ENCODE results near the gene PLA2G4A. TPM values are rescaled to one million over a fixed set of nuclear protein-coding genes. Genes with fewer than 3 reads are reported as not detected.

PLA2G4A gene
- total and polyA plus RNA-seq, 2 donors (not counting 3 experiments of a cell fraction or from before 2014, with no cell fraction given) = 8.2 to 13.3 TPM

- no peak overlapping the region for H3K9ac ChIP-seq (replicated peaks; ENCODE audit: extremely low read depth, insufficient read depth, low read length)
- FAIRE-seq = no peak
- H3K4me3 ChIP-seq (replicated peaks in 1 of 3; ENCODE audit: insufficient read depth in 1 of 3, low read depth in 1 of 3, low read length in 3 of 3) = no peak overlapping the region
- dilution Hi-C loops (cut with MboI; ENCODE audit: extremely low pct_ligation_motif_present, low sequenced_read_pairs) (no loop called here), intact Hi-C loops (cut with micrococcal nuclease) (no loop called here)
- no peak for DNase-seq (ENCODE audit: low read depth, low spot score)
- CTCF ChIA-PET = no interaction called here
- H3K79me2 ChIP-seq (ENCODE audit: control insufficient read depth, insufficient read depth, low read length) = no peaks in the 10 kb centered on the region
- no peak overlapping the region for H3K4me2 ChIP-seq (ENCODE audit: insufficient read depth, low read length)
- no peaks in the 10 kb centered on the region for H3K27me3 ChIP-seq (ENCODE audit: control insufficient read depth in 2 of 2, insufficient read depth in 2 of 2, low read length in 2 of 2)
- H3K9me3 ChIP-seq (replicated peaks; ENCODE audit: control insufficient read depth, insufficient read depth, low read length) = no peaks in the 10 kb centered on the region
- H2AFZ ChIP-seq (ENCODE audit: low read depth, low read length) = no peak overlapping the region
- TF ChIP-seq EZH2 (IDR thresholded peaks at IDR 0.05; ENCODE audit: borderline replicate concordance, low read depth, low read length, severe bottlenecking) = no peak
- TF ChIP-seq FOS (IDR thresholded peaks at IDR 0.05; ENCODE audit: borderline replicate concordance, insufficient read depth, low read length) = no peak
- TF ChIP-seq JUN (IDR thresholded peaks at IDR 0.05; ENCODE audit: borderline replicate concordance, insufficient read depth, insufficient read length, low read depth) = no peak
- TF ChIP-seq, protein P1, sequence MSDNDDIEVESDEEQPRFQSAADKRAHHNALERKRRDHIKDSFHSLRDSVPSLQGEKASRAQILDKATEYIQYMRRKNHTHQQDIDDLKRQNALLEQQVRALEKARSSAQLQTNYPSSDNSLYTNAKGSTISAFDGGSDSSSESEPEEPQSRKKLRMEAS (IDR thresholded peaks at IDR 0.05; ENCODE audit: insufficient read depth, insufficient read length) = no peak
- no peak for TF ChIP-seq POLR2AphosphoS5 (IDR thresholded peaks at IDR 0.05; ENCODE audit: insufficient read depth, low read depth, low read length)
- TF ChIP-seq, protein P2, sequence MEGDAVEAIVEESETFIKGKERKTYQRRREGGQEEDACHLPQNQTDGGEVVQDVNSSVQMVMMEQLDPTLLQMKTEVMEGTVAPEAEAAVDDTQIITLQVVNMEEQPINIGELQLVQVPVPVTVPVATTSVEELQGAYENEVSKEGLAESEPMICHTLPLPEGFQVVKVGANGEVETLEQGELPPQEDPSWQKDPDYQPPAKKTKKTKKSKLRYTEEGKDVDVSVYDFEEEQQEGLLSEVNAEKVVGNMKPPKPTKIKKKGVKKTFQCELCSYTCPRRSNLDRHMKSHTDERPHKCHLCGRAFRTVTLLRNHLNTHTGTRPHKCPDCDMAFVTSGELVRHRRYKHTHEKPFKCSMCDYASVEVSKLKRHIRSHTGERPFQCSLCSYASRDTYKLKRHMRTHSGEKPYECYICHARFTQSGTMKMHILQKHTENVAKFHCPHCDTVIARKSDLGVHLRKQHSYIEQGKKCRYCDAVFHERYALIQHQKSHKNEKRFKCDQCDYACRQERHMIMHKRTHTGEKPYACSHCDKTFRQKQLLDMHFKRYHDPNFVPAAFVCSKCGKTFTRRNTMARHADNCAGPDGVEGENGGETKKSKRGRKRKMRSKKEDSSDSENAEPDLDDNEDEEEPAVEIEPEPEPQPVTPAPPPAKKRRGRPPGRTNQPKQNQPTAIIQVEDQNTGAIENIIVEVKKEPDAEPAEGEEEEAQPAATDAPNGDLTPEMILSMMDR (IDR thresholded peaks at IDR 0.05; ENCODE audit: extremely low read depth in 1 of 2, insufficient read depth in 1 of 2, low read depth in 1 of 2, low read length in 2 of 2) = no peak
- no peak for TF ChIP-seq MYC (IDR thresholded peaks at IDR 0.05; ENCODE audit: low read depth, low read length)
- TF ChIP-seq GATA2 (IDR thresholded peaks at IDR 0.05; ENCODE audit: insufficient read depth, insufficient read length, low read depth, low read length) = no peak
- TF ChIP-seq POLR2A (IDR thresholded peaks at IDR 0.05; ENCODE audit: low read depth, low read length) = no peak
- H3K27ac ChIP-seq (ENCODE audit: insufficient read depth, low read depth, low read length) = no peak overlapping the region
- no peaks in the 10 kb centered on the region for H3K4me1 ChIP-seq (ENCODE audit: control insufficient read depth, extremely low read depth, insufficient read depth, low read length)
- no peaks in the 10 kb centered on the region for H4K20me1 ChIP-seq (replicated peaks; ENCODE audit: control insufficient read depth, extremely low read depth, insufficient read depth, low read length)
- no TSS peak for BruUV-seq (replicated peaks)
- H3K9me1 ChIP-seq (replicated peaks; ENCODE audit: control insufficient read depth, extremely low read depth, insufficient read depth, low read length) = no peaks in the 10 kb centered on the region
- POLR2A ChIA-PET = no interaction called here
- H3K36me3 ChIP-seq (ENCODE audit: control insufficient read depth in 2 of 2, extremely low read depth in 1 of 2, insufficient read depth in 2 of 2, low read length in 2 of 2) = no peaks in the 10 kb centered on the region
Observed at GRCh38 chr1:186888367-186888766, 59.6 kb downstream of the PLA2G4A start.
